TTC549 (cell line): ENCODE measurements around the gene IGSF9B.

Experiments
- FAIRE-seq: peaks from 2 replicates; lab custom pipeline; 2012; peaks lifted over from hg19 to GRCh38; lab: Jason Lieb, UNC

The IGSF9B gene

GRCh38 chr11:133985981-133986944 is 29.5 kb upstream of the IGSF9B start:
- FAIRE-seq: no peak

GRCh38 chr11:133984828-133985227 is 28.1 kb upstream of the IGSF9B start:
- no peak for FAIRE-seq

- no peak for FAIRE-seq
These were observed 27.0 kb upstream of the IGSF9B start for GRCh38 chr11:133983660-133984316.

- FAIRE-seq: no peak
These were observed 26.1 kb upstream of the IGSF9B start for GRCh38 chr11:133982876-133983275.

GRCh38 chr11:133982151-133982550 is 25.4 kb upstream of the IGSF9B start:
- no peak for FAIRE-seq

- FAIRE-seq: no peak
These were observed 24.4 kb upstream of the IGSF9B start for GRCh38 chr11:133981156-133981555.

- no peak for FAIRE-seq
These were observed 23.9 kb upstream of the IGSF9B start for GRCh38 chr11:133980665-133981064.

GRCh38 chr11:133978794-133979193 is 22.0 kb upstream of the IGSF9B start:
- no peak for FAIRE-seq

- no peak for FAIRE-seq
These were observed 20.4 kb upstream of the IGSF9B start for GRCh38 chr11:133977067-133977677.

GRCh38 chr11:133975488-133975849 is 18.7 kb upstream of the IGSF9B start:
- FAIRE-seq: no peak

- no peak for FAIRE-seq
These were observed 18.2 kb upstream of the IGSF9B start for GRCh38 chr11:133974836-133975487.

- no peak for FAIRE-seq
These were observed 15.1 kb upstream of the IGSF9B start for GRCh38 chr11:133971881-133972280.

GRCh38 chr11:133969112-133969511 is 12.3 kb upstream of the IGSF9B start:
- no peak for FAIRE-seq

- no peak for FAIRE-seq
These were observed 11.5 kb upstream of the IGSF9B start for GRCh38 chr11:133968300-133968699.

GRCh38 chr11:133967599-133968238 is 11.0 kb upstream of the IGSF9B start:
- FAIRE-seq: no peak

GRCh38 chr11:133966921-133967598 is 10.3 kb upstream of the IGSF9B start:
- no peak for FAIRE-seq

GRCh38 chr11:133966172-133966651 is 9.4 kb upstream of the IGSF9B start:
- no peak for FAIRE-seq

- no peak for FAIRE-seq
These were observed 8.3 kb upstream of the IGSF9B start for GRCh38 chr11:133965031-133965601.

GRCh38 chr11:133964356-133964755 is 7.6 kb upstream of the IGSF9B start:
- FAIRE-seq: no peak

- no peak for FAIRE-seq
These were observed 5.1 kb upstream of the IGSF9B start for GRCh38 chr11:133961890-133962289.

- no peak for FAIRE-seq
These were observed 1.1 kb upstream of the IGSF9B start for GRCh38 chr11:133957900-133958299.
